ENCODE results near the gene AKAP6. TPM values are rescaled to one million over a fixed set of nuclear protein-coding genes. Genes with fewer than 3 reads are reported as not detected.

Gene AKAP6
- total RNA-seq, 4 donors from 2014 or later, result 4.1 to 34.4 (median 15.3) TPM

- H3K4me3 ChIP-seq, result no peak overlapping the region
- DNase-seq, result no peak
- no peaks in the 10 kb centered on the region for H3K36me3 ChIP-seq
- H3K27me3 ChIP-seq, result no peaks in the 10 kb centered on the region
- H3K27ac ChIP-seq, result no peak overlapping the region
- H3K4me1 ChIP-seq, result no peaks in the 10 kb centered on the region
- no peaks in the 10 kb centered on the region for H3K9me3 ChIP-seq
- intact Hi-C loops (cut with DNase I; ENCODE audit: low total_unique reads), result no loop called here
- TF ChIP-seq POLR2A (IDR thresholded peaks at IDR 0.05), result no peak
- no peak for TF ChIP-seq CTCF (IDR thresholded peaks at IDR 0.05)
Measured at GRCh38 chr14:32720927-32721326, 391.8 kb downstream of the AKAP6 start.

- no peaks in the 10 kb centered on the region for H3K36me3 ChIP-seq
- no peaks in the 10 kb centered on the region for H3K9me3 ChIP-seq
- TF ChIP-seq POLR2A (IDR thresholded peaks at IDR 0.05), result no peak
- TF ChIP-seq CTCF (IDR thresholded peaks at IDR 0.05), result no peak
- intact Hi-C loops (cut with DNase I; ENCODE audit: low total_unique reads), result no loop called here
- no peaks in the 10 kb centered on the region for H3K4me1 ChIP-seq
- no peak overlapping the region for H3K27ac ChIP-seq
- no peak for DNase-seq
- no peaks in the 10 kb centered on the region for H3K27me3 ChIP-seq
- no peak overlapping the region for H3K4me3 ChIP-seq
Measured at GRCh38 chr14:32722631-32723183, 393.6 kb downstream of the AKAP6 start.

GRCh38 chr14:32724867-32725471, 395.9 kb downstream of the AKAP6 start:
- no peak for DNase-seq
- no peaks in the 10 kb centered on the region for H3K36me3 ChIP-seq
- H3K4me1 ChIP-seq, result no peaks in the 10 kb centered on the region
- peak overlapping the region in 1 of 2 donors; percentile 24 for H3K4me3 ChIP-seq
- H3K27ac ChIP-seq, result no peak overlapping the region
- intact Hi-C loops (cut with DNase I; ENCODE audit: low total_unique reads), result no loop called here
- TF ChIP-seq POLR2A (IDR thresholded peaks at IDR 0.05), result no peak
- no peak for TF ChIP-seq CTCF (IDR thresholded peaks at IDR 0.05)
- H3K9me3 ChIP-seq, result no peaks in the 10 kb centered on the region
- no peaks in the 10 kb centered on the region for H3K27me3 ChIP-seq

- intact Hi-C loops (cut with DNase I; ENCODE audit: low total_unique reads), result no loop called here
- TF ChIP-seq CTCF (IDR thresholded peaks at IDR 0.05) (no peak), POLR2A (IDR thresholded peaks at IDR 0.05) (no peak)
- Histone ChIP-seq H3K27me3 (no peaks in the 10 kb centered on the region), H3K9me3 (no peaks in the 10 kb centered on the region), H3K27ac (no peak overlapping the region), H3K36me3 (no peaks in the 10 kb centered on the region), H3K4me3 (no peak overlapping the region), H3K4me1 (no peaks in the 10 kb centered on the region)
- no peak for DNase-seq
Measured at GRCh38 chr14:32726516-32726915, 397.4 kb downstream of the AKAP6 start.

GRCh38 chr14:32727832-32728231, 398.7 kb downstream of the AKAP6 start:
- no peak for TF ChIP-seq CTCF (IDR thresholded peaks at IDR 0.05)
- TF ChIP-seq POLR2A (IDR thresholded peaks at IDR 0.05), result no peak
- H3K27ac ChIP-seq, result no peak overlapping the region
- H3K27me3 ChIP-seq, result no peaks in the 10 kb centered on the region
- H3K4me3 ChIP-seq, result no peak overlapping the region
- H3K9me3 ChIP-seq, result no peaks in the 10 kb centered on the region
- no peaks in the 10 kb centered on the region for H3K4me1 ChIP-seq
- DNase-seq, result no peak
- intact Hi-C loops (cut with DNase I; ENCODE audit: low total_unique reads), result no loop called here
- no peaks in the 10 kb centered on the region for H3K36me3 ChIP-seq
